HG03066 (cell line): ENCODE data around the gene APOL3.
"Not testable (repeated sequence)": the region's sequence is repeated elsewhere in the genome, so short reads cannot be mapped to it uniquely, and the experiment has no call there.

Experiments used
- ATAC-seq: cut with Tn5 transposase; IDR thresholded peaks from one replicate; pipeline ENCODE4 v1.9.1; 2021; ENCODE audit warnings: low read depth; ENCODE audit not compliant: unreplicated experiment

APOL3 gene, protein sequence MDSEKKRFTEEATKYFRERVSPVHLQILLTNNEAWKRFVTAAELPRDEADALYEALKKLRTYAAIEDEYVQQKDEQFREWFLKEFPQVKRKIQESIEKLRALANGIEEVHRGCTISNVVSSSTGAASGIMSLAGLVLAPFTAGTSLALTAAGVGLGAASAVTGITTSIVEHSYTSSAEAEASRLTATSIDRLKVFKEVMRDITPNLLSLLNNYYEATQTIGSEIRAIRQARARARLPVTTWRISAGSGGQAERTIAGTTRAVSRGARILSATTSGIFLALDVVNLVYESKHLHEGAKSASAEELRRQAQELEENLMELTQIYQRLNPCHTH

GRCh38 chr22:36160499-36160942, at the start of gene APOL3:
Gene APOL3, minus strand, starts transcription at chr22:36160755. Its CDS starts 11,700 bp downstream, at chr22:36149055.
- ATAC-seq: no peak

DNA sequence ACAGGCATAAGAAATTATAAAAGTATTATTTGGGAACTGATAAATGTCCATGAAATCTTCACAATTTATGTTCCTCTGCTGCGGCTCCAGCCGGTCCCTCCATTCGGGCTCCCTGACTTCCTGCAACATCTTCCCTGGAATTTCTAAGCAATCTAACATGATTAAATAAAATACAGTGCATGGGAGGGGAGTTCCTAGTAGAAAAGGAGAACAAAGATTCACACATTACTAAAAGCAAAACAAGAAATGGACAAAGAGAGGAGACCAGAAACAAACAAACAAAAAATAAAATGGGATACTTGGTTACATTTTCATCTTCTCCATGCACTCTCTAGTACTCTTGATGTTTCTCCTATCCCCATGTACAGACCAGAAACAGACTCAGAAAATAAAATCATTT, 49.7 kb upstream of the APOL3 start:
- ATAC-seq: no peak

- not testable (repeated sequence) for ATAC-seq
These were observed 48.9 kb upstream of the APOL3 start for GRCh38 chr22:36209488-36209908.

DNA sequence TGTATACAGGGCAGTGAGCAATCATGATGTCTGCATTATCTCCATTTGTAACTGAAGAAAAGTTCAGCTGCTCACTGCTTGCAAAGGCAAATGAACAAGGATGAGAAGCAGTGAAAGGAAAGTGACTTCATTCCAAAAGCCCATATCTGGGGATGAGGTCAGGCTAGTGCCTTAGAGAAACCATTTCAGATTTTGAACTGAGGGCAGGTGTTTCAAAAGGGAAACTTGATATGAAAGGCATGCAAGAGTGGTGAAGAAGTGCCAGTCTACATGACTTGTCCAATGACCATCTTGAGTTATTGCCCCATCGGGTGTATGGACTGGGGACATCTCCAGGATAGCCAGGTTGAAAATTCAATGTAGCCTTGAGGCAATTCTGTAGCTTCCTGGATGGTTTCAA, 48.4 kb upstream of the APOL3 start:
- no peak for ATAC-seq

DNA sequence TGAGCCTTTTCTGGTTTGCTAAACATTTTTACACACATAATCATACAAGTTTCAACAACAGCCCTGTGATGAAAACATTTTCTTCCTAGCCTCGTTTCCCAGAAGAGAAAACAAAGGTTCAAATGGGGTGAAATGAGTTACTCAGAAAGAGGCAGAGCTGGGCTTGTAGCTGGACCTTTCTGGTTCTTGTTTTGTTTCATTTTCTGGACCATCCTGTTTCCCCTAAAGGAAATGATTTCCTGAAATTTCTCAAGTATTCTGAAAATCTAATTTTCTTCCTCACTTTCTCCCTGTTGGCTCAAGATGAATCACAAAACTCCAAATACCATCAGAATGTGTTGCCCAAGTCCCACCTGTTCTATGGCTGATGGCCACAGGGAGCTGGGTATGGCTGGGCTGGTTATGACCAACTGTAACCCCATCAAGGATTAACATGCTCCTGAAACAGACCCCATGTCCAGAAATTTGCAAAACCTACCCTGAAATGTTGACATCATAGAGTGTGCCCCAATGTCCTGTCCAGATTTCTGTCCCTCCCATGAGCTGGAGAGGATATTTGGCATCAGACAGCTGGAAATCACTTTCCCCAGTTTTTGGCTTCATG, 47.7 kb upstream of the APOL3 start:
- no peak for ATAC-seq

DNA sequence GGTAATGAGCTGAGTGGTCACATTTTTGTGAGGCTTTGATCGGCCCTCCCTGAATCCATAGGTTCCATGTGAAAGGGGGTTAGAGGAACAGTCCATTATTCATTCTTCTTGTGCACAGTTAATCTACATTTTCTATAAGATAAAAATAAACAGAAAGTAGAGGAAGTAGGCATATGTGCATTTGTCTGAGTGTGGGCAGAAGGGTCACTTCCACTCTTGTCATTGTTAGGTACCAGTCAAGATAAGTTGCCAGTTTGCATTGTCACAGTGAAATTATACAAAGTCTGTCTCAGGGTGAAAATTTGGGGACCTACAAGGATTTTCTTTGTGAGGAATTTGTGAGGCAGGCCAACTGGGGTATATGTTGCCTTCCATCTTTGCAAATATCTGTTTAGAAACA, 45.7 kb upstream of the APOL3 start:
- no peak for ATAC-seq

DNA sequence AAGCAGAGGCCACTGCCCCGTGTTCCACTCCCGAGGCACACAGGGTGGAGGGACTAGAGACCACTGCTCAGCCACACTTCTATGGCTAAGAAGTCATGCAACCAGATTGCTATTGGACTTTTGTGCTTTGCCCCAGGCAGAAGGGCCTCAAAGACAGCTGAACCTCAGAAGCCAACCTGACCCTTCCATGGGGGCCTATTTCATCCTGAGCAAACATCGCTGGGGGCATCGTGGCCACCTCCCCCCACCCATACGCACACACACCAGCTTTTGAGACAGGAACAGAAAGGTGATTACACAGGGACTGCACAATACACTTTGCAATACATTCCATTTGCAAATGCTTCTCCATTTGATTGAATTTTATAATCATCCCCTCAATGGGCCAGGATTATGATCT, 45.0 kb upstream of the APOL3 start:
- ATAC-seq: not testable (repeated sequence)

DNA sequence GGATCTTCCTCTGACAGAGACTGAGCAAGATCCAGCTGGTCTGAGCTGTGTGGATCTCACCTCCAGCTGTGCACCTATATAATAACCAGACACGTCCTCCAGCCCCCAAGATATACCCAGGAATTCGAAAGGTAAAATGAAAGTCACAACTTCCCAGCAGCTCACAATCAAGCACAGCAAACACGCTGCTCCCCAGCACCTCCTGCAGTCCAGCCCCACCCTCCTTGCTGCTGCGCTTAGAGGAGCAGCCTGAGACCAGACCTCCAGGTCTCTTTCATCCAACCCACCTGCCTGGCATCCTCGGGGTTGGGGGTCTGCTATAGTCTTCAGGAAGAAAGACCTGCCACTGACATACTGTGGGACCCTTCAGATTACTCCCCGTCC, 44.1 kb upstream of the APOL3 start:
- no peak for ATAC-seq

- no peak for ATAC-seq
These were observed 43.6 kb upstream of the APOL3 start for GRCh38 chr22:36204001-36204631.

DNA sequence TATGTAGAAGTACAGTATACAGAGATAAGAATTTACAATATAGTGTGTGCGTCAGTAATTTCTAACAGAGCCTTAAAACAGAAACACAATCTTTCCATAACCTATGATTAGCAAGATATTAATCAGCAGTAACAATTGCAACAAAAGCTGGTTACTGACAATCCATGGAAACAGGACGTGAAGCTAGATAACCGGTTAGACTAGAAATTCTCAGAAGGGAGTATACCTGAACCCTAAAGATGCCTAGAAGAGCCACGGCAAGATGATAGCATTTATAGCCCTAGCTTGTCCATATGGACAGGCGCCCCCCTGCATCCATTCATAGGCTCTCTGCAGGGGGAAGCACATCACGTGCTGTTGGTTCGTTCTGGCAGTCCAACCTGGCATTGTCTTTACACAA, 42.9 kb upstream of the APOL3 start:
- not testable (repeated sequence) for ATAC-seq

- not testable (repeated sequence) for ATAC-seq
These were observed 42.4 kb upstream of the APOL3 start for GRCh38 chr22:36202906-36203305.

DNA sequence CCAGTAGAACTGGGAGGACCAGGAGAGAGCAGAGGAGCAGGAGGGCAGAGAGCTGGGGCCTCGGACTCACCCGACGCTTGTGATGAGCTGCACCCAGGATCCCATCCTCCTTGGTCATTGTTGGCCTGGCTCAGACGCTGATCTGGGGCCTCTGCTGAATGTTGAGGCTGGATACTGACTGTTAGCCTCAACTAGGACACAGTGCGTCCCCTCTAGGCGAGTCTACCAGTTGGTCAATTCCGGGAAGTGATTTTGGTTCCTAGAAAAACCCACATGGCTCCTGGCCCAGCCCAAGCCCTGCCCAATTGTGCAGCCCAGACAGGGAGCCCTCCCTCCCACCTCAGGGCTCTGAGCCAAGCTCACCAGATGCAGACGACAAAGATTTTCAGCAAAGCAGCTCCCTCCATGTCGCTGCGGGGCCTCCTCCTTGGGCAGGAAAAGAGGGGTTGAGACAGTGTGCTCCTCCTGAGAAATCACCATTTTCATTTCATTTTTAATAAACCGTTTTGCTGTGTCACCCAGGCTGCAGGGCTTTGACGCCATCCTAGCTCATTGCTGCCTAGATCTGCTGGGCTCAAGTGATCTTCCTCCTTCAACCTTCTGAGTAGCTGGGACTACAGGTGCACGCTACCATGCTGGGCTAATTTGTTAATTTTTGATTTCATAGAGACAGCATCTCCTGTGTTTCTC, 41.2 kb upstream of the APOL3 start, which contains the start of gene APOL4:
APOL4 (minus strand) TSS at position 180 of the 690 bp plus-strand sequence; CDS start at position 105, 75 bp downstream.
- ATAC-seq: no peak

DNA sequence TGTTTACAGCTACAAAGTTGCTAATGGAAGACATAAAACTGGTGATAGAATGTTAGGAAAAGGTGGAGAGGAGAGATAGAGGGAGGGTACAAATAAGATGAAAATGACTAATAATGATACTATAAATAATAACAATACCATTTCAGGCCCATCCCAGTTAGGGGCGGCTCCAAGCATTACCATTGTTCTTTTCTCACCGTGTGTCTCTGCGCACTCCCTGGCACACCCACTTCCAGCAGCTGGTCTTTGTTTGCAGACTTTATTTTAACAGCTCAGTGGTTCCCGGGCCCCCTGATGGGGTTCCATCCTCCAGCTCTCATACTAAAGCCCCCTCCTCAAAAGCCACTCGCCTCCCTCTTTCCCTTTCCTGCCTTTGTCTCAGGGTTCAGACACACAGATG, 40.5 kb upstream of the APOL3 start:
- not testable (repeated sequence) for ATAC-seq

GRCh38 chr22:36199001-36199551, 38.5 kb upstream of the APOL3 start:
- no peak for ATAC-seq

DNA sequence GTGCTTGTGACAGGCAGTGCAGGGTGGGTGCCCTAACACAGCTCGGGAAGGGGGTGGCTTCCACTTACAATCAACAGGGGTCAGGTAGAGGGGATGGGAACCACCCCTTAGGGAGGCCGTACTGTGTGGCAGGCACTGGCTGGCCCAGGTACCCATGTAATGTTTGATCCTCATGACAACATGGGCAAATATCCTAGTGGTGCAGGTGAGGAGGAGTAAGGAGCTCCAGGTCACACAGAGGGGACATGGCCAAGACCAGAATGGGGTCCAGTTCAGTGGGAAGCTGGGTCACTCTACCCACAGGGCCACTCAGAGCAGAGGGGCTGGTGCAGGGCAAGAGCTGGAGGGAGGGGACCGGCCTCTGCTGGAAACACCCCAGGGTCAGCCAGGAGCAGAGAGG, 38.0 kb upstream of the APOL3 start:
- ATAC-seq: no peak

DNA sequence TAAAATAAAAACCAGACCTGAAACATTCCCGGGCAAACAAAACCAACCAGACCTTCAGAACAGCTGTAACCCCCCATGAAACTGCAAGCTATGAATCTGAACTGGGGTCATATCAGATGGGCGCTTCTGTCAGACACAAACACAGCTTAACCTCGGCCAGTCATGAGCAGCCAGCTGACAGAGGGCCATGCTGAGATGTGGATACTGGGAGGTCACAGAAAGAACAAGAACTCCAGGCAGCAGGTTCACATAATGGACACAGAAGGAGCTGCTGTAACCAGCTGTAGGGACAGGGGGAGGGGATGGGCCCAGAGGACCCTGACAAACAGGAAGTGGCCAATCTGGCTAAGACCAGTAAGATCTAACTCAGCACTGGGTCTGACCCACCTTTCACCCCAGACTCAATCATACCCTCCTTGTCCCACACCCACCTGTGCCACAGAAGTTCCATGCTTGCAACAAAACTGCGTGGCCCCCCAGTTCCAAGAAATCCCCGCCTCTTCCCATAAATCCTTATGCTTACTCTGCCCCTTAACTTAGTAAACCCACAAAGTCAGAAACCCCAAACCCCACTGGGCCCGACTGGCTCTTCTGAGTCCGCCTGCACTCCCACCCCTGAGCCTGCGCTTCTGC, 37.1 kb upstream of the APOL3 start:
- no peak for ATAC-seq

GRCh38 chr22:36197065-36197440, 36.5 kb upstream of the APOL3 start:
- ATAC-seq: no peak

- ATAC-seq: no peak
These were observed 35.9 kb upstream of the APOL3 start for GRCh38 chr22:36196254-36197064.

DNA sequence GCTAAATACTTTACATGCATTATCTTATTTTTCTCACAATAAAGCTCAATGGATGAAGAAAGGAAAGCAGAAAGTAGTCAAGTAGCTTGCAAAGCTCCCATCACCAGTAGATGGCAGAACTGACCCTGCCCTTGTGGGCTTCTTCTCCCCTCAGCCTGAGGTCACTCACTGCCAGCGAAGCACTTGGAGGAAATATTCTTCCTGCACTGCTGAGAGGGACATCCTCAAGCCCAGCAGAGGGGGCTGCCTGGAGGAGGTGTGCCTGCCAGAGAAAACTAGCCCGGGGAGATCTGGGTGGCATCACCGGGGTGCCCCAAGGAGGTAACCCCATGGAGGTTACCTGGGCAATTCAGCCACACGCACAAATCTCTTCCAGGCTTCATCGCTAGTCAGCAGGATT, 34.4 kb upstream of the APOL3 start:
- ATAC-seq: no peak

DNA sequence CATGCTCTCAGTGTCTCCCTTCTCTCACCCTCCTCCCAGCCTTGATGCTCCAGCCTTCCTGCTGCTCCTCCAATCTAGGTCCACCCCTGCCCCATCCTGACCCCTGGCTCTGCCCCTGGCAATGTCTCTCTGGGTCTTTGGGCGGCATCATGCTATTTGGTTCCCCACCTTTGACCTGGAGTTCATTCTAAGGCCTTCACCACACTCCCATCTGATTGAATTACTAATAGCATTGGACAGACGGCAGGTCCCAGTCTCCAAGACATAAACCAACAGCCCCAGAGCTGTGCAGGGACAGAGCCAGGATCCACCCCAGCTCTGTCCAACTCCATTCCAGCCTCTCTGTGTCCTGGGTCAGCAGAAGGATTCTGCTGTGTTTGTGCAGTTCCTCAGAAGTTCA, 33.8 kb upstream of the APOL3 start:
- ATAC-seq: no peak
